Measurements from ENCODE around the gene CENPP.

The CENPP gene

GRCh38 chr9:92432972-92433548 is 107.3 kb downstream of the CENPP start:
- Histone ChIP-seq H3K27ac (no peak overlapping the region), H3K4me3 (no peak overlapping the region), H3K9me3 (no peaks in the 10 kb centered on the region), H3K27me3 (no peaks in the 10 kb centered on the region), H3K4me1 (no peaks in the 10 kb centered on the region), H3K36me3 (no peaks in the 10 kb centered on the region)
- TF ChIP-seq, protein P1, sequence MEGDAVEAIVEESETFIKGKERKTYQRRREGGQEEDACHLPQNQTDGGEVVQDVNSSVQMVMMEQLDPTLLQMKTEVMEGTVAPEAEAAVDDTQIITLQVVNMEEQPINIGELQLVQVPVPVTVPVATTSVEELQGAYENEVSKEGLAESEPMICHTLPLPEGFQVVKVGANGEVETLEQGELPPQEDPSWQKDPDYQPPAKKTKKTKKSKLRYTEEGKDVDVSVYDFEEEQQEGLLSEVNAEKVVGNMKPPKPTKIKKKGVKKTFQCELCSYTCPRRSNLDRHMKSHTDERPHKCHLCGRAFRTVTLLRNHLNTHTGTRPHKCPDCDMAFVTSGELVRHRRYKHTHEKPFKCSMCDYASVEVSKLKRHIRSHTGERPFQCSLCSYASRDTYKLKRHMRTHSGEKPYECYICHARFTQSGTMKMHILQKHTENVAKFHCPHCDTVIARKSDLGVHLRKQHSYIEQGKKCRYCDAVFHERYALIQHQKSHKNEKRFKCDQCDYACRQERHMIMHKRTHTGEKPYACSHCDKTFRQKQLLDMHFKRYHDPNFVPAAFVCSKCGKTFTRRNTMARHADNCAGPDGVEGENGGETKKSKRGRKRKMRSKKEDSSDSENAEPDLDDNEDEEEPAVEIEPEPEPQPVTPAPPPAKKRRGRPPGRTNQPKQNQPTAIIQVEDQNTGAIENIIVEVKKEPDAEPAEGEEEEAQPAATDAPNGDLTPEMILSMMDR (IDR thresholded peaks at IDR 0.05), result no peak
- intact Hi-C loops (cut with DNase I; ENCODE audit: low total_unique reads), result no loop called here
- DNase-seq, result no peak

DNA sequence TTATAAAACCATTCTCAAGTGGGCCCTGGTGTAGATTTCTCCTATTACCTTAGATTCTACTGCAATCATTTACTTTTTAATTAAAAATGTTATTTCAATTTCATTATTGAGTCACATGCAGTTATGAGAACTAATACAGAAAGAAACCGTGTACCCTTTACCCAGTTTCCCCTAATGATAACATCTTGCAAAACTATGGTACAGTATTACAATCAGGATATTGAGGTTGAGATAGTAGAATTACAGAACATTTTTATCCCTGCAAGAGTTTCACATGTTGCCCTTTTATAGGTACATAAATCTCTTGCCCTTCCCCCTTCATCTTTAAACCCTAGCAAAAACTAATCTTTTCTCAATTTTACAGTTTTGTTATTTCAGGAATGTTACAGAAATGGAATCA is 109.5 kb downstream of the CENPP start:
- H3K27me3 ChIP-seq, result no peaks in the 10 kb centered on the region
- peaks cover 0 to 18% (median 3%) of the 10 kb centered on the region in 4 donors for H3K4me1 ChIP-seq
- intact Hi-C loops (cut with DNase I; ENCODE audit: low total_unique reads), result loop anchor here (5.0 kb wide), 1 partner anchor 93 kb away; no protein-coding TSS in a partner anchor
- no peak for DNase-seq
- no peaks in the 10 kb centered on the region for H3K36me3 ChIP-seq
- H3K9me3 ChIP-seq, result no peaks in the 10 kb centered on the region
- TF ChIP-seq, protein P1 (IDR thresholded peaks at IDR 0.05), result no peak
- H3K27ac ChIP-seq, result no peak overlapping the region
- H3K4me3 ChIP-seq, result no peak overlapping the region

DNA sequence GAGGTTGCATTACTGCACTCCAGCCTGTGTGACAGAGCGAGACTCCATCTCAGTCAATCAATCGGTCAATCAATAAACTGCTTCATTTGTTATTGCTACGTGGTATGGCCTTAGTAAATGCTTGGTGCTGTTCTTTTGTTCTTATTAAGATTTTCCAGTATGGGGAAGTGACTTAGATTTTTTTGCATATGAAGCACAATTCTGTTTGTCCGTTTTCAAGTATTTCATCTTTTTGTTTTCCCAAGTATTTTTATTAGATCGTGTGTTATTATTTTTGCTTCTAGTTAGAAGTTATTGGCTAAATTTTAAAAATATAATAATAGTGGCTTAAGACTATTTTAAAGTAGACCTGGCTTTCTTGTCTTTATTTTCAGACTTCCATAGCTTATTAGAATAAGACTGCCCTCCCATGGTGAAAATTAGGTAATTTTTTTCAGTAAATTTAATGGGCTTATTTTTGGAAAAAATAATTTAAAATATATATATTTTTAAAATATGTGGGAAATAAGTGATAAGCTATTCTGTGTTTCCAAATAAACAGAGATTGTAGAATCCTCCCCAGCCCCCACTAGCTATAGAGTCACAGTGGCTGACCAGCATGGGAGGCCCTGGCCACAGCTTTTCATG is 113.3 kb downstream of the CENPP start:
- intact Hi-C loops (cut with DNase I; ENCODE audit: low total_unique reads), result loop anchor here (5.0 kb wide), 1 partner anchor 97 kb away; no protein-coding TSS in a partner anchor
- TF ChIP-seq, protein P1 (IDR thresholded peaks at IDR 0.05), result peak in 1 of 2 experiments; percentile 39
- no peak for DNase-seq
- no peak overlapping the region for H3K4me3 ChIP-seq
- no peaks in the 10 kb centered on the region for H3K36me3 ChIP-seq
- H3K27ac ChIP-seq, result peak overlapping the region in 1 of 2 donors; percentile 14
- peaks cover 0 to 22% (median 3%) of the 10 kb centered on the region in 4 donors for H3K4me1 ChIP-seq
- no peaks in the 10 kb centered on the region for H3K9me3 ChIP-seq
- H3K27me3 ChIP-seq, result no peaks in the 10 kb centered on the region

DNA sequence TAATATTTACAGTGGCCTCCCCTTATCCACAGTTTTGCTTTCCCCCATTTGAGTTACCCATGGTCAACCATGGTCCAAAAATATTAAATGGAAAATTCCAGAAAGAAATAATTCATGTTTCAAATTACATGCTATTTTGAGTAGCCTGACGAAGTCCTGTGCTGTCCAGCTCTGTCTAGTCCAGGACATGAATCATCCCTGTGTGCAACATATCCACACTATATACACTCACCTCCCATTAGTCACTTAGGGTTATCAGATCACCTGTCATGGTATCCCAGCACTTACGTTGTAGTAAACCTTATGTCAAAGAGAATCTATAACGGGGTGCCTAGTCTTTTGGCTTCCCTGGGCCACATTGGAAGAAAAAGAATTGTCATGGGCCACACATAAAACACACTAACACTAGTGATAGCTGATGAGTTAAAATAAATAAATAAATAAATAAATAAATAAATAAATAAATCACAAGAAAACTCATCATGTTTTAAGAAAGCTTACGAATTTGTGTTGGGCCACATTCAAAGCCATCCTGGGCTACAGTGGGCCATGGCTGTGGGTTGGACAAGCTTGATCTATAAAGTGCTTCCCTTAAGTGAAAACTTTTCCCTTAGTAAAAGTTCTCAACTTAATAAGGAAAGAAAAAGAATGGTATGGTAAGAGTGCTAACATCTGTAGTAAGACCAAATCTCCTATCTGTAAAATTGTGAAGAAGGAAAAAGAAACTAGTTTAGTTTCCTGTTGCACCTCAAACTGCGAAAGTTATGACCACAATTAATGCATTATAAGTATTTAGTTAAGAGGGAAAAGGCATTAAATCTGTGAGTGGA is 114.4 kb downstream of the CENPP start:
- no peak for DNase-seq
- Histone ChIP-seq H3K27ac (peak overlapping the region in 1 of 2 donors; percentile 14), H3K4me3 (no peak overlapping the region), H3K9me3 (no peaks in the 10 kb centered on the region), H3K36me3 (no peaks in the 10 kb centered on the region), H3K27me3 (no peaks in the 10 kb centered on the region), H3K4me1 (peaks cover 0 to 22% (median 3%) of the 10 kb centered on the region in 4 donors)
- intact Hi-C loops (cut with DNase I; ENCODE audit: low total_unique reads), result loop anchor here (5.0 kb wide), 1 partner anchor 98 kb away; no protein-coding TSS in a partner anchor
- TF ChIP-seq, protein P1 (IDR thresholded peaks at IDR 0.05), result no peak

DNA sequence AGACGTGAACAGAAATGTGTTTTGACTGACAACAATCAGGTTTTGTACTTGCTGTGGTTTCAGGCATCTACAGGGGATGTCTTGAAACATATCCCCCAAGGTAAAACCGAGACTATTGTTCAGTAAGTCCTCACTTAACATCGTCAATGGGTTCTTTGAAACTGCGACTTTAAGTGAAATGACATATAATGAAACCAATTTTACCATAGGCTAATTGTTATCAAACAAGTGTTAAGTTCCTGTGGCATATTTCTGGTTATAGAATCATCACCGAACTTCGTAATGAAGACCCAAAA is 114.9 kb downstream of the CENPP start:
- no peak overlapping the region for H3K27ac ChIP-seq
- no peaks in the 10 kb centered on the region for H3K27me3 ChIP-seq
- no peak overlapping the region for H3K4me3 ChIP-seq
- H3K36me3 ChIP-seq, result no peaks in the 10 kb centered on the region
- peaks cover 0 to 22% (median 3%) of the 10 kb centered on the region in 4 donors for H3K4me1 ChIP-seq
- TF ChIP-seq, protein P1 (IDR thresholded peaks at IDR 0.05), result no peak
- no peaks in the 10 kb centered on the region for H3K9me3 ChIP-seq
- no peak for DNase-seq
- intact Hi-C loops (cut with DNase I; ENCODE audit: low total_unique reads), result no loop called here
